ENCODE data around the gene BCKDK.

The BCKDK gene

DNA sequence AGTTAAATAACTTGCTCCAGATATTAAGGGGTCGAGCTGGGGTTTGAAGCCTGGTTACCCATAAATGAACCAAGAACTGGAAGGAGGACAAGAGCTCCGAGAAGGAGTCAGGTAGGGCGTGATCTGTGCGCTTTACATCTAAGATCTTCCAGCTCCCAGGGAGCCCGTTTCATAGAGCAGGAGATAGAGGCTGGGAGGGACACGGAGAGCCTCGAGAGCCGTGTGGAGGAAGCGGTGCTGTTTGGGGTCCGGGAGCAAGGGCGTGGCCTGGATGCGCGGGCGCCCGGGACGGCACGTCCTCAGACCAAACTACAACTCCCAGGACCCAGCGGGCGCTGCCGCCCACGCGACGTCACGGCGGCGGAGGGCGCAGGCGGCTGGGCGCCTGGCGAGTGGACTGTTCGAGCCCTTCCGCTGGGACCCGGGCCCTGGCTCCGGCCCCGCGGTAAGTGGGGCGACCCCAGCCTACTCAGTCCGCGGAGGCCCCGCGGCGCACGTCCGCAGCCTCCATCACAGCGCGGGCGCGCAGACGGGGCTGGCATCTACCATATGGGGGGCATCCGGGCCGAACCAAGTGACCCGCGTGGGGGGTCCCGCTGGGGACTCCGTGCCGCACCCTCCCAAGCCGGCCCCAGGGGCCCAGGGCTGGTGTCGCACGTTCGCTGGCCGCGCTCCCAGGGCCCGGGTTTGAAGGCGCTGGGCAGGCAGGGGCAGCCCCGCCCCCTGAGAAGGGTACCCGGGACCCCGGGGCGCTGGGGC is at the start of gene BCKDK:
Gene BCKDK, plus strand, starts transcription at position 352 of the 759 bp plus-strand sequence. CDS start 838 bp downstream, outside the sequence.
- peak; percentile 89 for DNase-seq (ENCODE audit: low spot score)

DNA sequence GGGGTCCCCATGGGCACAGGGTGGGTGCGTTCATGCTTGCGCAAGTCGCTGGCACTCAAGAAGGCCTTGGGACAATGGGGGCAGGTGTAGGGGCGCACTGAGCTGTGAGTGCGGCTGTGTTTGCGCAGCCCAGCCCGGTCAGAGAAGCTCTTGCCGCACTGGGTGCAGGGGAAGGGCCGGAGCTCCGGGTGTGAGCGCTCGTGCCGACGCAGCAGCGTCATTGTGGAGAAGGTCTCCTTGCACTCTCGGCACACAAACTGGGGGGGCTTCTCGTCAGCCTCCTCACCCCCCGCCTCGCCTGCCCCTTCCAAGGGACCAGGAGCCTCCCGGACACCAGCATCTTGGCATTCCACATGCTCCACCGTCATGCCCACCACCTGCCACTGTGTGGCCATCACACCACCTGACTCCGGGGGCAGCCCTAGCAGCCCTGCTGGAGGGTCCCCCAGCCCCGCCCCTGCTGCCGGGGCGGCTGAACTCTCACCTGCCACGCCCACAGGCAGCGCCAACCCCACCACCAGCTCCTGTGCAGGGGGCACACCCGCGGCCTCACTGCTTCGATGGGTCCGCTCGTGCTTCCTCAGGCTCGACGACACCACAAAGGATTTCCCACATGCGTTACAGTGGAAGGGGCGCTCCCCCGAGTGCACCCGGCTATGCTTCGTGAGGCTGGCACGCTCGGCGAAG is 46.9 kb upstream of the BCKDK start:
- no peak for DNase-seq (ENCODE audit: low spot score)

- no peak for DNase-seq (ENCODE audit: low spot score)
Measured at GRCh38 chr16:31061813-31062440, 46.3 kb upstream of the BCKDK start.

- DNase-seq (ENCODE audit: low spot score) = no peak
Measured at GRCh38 chr16:31063495-31063842, 44.7 kb upstream of the BCKDK start.

GRCh38 chr16:31063843-31064611 is 44.2 kb upstream of the BCKDK start:
- no peak for DNase-seq (ENCODE audit: low spot score)

DNA sequence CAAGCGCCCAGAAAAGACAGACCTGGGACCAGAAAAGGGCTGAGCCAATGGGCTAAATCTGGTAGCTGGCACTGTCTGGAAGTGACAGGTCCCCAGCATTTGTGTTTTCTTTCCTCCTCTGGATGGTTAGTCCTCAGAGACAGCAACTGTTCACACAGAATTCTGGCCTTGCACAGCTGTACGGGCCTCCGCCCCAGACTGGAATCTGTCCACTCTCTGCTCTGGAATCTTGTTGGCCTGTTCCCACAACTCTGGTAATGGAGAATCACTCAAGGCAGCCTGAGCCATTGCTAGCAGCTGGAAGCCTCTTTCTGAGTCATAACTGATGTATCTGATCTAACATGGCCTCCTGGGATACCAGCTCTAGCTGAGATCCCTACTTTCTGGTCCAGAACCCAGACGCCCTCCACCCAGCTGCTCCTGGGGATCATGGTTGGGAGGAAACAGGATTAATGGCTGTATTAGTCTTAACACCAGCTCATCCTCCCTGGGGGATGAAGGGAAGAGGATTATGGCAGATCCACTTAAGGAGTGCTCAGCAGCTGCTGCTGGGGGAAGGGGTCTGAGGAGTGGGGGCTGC is 43.2 kb upstream of the BCKDK start:
- peak; percentile 98 for DNase-seq (ENCODE audit: low spot score)

DNA sequence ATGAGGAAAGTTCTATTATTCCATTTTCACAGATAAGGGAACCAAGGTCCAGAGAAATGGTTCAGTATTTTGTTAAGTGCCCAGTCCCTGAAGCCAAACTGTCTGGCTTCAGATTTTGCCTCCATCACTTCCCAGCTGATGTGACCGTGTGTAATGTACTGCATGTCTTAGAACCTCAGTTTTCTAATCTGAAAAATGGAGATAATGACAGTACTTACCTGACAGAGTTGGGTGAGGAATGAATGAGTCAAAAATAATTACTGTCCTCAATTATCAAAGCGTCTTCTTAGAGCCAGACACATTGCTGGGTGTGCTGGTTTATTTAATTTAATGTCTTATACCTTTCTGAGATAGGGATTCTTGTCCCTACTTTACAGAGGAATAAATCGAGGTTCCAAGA is 40.8 kb upstream of the BCKDK start:
- no peak for DNase-seq (ENCODE audit: low spot score)

DNA sequence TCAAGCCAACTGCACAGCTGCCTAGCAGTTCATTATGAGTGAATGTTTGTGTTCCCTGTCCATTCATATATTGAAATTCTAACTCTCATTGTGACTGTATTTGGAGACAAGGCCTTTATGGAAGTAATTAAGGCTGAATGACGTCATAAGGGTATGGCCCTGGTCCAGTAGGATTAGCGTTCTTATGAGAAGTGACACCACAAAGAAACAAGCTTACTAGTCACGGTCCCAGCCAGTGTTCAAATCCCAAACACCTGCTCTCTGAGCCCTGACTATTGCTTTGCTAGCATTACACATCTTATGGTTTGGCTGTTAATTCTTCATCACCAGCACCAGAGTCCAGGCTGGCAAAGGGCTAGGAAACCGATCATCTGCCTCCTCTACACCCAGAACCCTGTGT is 36.3 kb upstream of the BCKDK start:
- no peak for DNase-seq (ENCODE audit: low spot score)

GRCh38 chr16:31072540-31073141 is 35.5 kb upstream of the BCKDK start:
- peak; percentile 54 for DNase-seq (ENCODE audit: low spot score)

DNA sequence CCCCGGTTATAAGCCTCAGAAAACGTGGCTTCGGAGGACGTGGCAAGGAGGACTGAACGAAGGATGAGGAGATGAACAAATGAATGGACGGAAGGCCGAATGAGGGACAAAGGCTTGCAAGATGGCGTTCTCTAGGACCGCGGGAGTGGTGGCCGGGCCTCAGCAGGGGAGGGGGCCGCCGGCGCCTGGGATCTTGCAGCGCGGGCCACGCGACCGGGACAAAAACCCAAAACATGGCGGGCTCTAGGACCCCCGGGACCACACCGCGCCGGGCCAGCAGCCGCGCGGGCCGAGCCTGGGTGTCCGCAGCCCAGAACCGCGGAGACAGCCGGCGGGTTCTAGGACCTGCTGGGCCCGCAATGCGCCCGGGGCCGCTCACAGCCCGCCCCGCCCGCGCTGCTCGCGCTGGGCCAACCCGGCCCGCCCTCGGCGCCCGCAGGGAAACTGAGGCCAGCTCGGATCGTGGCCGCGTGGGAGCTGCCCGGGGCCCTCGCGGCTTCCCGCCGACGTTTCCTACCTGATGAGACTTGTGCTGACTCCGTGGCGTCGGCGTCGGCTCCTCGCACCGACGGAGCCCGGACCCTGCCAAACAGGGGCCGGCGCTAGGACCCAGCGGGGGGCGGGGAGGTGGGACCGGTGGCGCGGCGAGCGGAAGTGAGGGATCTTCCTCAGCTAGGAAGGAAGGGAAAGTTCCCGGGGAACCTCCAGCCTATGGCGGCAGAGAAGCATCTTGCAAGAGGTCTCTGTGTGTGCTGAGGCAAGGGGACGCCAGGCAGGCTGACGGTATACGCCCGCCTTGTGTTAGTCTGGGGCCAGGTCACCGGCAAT is 34.8 kb upstream of the BCKDK start:
- DNase-seq (ENCODE audit: low spot score) = peak; percentile 96

DNA sequence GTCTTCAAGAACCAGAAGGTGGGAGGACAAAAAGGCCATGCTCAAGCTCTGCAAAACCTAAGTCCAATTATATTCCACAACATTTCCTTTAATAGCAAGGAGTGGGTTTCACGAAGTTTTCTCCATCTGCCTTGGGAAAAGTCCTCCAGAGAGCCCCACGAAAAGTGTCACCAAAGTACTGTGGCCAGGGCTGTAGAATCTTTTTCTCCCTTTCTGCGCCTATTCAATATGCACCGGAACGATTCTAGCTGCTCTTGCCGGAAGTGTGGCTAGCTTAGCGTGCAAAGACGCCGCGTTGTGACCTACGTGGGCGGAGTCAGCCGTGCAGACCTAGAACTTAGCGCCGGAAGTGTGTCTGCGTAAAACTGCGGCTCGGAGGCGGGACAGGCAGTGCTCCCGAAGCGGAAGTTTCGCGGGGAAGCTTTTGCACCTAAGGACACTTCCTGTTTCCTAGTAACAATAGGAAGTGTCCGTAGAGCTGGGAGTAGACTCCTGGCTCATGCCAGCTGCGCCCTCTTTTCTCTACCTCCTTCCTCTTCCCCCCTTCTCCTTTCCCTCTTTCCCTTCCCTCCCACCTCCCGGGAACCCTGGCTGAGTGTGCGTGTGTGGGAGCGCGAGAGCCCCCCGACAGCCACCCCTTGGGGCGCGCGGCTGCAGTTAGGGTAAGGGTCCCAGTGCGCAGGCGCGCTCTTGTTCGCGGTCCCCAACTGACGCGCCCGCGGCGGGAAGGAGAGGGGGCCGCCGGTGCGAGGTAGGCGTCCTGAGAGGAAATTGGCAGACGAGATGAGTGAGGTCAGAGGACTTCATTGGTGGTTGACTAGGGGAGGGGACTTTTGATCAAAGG is 34.0 kb upstream of the BCKDK start, which contains the start of the genes ZNF646 and ZNF668:
Gene ZNF646, plus strand, starts transcription at position 453 of the 844 bp plus-strand sequence. CDS start 1,903 bp downstream, outside the sequence.
Gene ZNF668, minus strand, starts transcription at position 271 of the 844 bp plus-strand sequence. CDS start 9,781 bp downstream, outside the sequence.
- DNase-seq (ENCODE audit: low spot score) = peak; percentile 98

- no peak for DNase-seq (ENCODE audit: low spot score)
Measured at GRCh38 chr16:31074814-31075183, 33.4 kb upstream of the BCKDK start.

GRCh38 chr16:31076319-31076718 is 31.9 kb upstream of the BCKDK start:
- no peak for DNase-seq (ENCODE audit: low spot score)

DNA sequence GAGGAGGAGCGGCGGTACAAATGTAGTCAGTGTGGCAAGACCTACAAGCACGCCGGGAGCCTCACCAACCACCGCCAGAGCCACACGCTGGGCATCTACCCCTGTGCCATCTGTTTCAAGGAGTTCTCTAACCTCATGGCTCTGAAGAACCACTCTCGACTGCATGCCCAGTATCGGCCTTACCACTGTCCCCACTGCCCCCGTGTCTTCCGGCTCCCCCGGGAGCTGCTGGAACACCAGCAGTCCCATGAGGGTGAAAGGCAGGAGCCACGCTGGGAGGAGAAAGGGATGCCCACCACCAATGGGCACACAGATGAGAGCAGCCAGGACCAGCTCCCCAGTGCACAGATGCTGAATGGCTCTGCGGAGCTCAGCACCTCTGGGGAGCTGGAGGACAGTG is 31.2 kb upstream of the BCKDK start:
- no peak for DNase-seq (ENCODE audit: low spot score)

GRCh38 chr16:31077592-31078396 is 30.4 kb upstream of the BCKDK start:
- no peak for DNase-seq (ENCODE audit: low spot score)

- no peak for DNase-seq (ENCODE audit: low spot score)
Measured at GRCh38 chr16:31078597-31079341, 29.4 kb upstream of the BCKDK start.

- no peak for DNase-seq (ENCODE audit: low spot score)
Measured at GRCh38 chr16:31079342-31079944, 28.7 kb upstream of the BCKDK start.
